Stimulated activated CD4-positive, alpha-beta T cell treated with anti-CD3 and anti-CD28 coated beads, Interleukin-4, amount 100 ng/mL, for 24 hours (primary cell): Measurements from ENCODE around the gene ATP5MC3.
A peak's percentile ranks its signal among the peaks of the same experiment; 100 is the strongest.

Experiments used
- DNase-seq: peaks from one replicate; pipeline ENCODE4 v3.0.0-alpha.2; 2020

ATP5MC3 gene

GRCh38 chr2:175167792-175168563 lies 13.5 kb downstream of the ATP5MC3 start, which contains the start of gene ATF2:
ATF2 (minus strand) TSS chr2:175168203; CDS start chr2:175136443, 31,760 bp downstream.
- peak; percentile 98 for DNase-seq

GRCh38 chr2:175167076-175167791 lies 14.3 kb downstream of the ATP5MC3 start:
- peak; percentile 33 for DNase-seq

GRCh38 chr2:175166216-175166824 lies 15.2 kb downstream of the ATP5MC3 start:
- no peak for DNase-seq

- no peak for DNase-seq
These were observed 17.3 kb downstream of the ATP5MC3 start for GRCh38 chr2:175164235-175164634.

GRCh38 chr2:175158894-175159293 lies 22.6 kb downstream of the ATP5MC3 start:
- DNase-seq = no peak

- no peak for DNase-seq
These were observed 25.0 kb downstream of the ATP5MC3 start for GRCh38 chr2:175156534-175156933.

GRCh38 chr2:175154661-175155082 lies 26.8 kb downstream of the ATP5MC3 start:
- no peak for DNase-seq

- DNase-seq = no peak
These were observed 29.3 kb downstream of the ATP5MC3 start for GRCh38 chr2:175152242-175152641.

- no peak for DNase-seq
These were observed 29.7 kb downstream of the ATP5MC3 start for GRCh38 chr2:175151791-175152190.

- no peak for DNase-seq
These were observed 34.3 kb downstream of the ATP5MC3 start for GRCh38 chr2:175147186-175147585.

- DNase-seq = no peak
These were observed 37.8 kb downstream of the ATP5MC3 start for GRCh38 chr2:175143678-175144077.

- no peak for DNase-seq
These were observed 38.3 kb downstream of the ATP5MC3 start for GRCh38 chr2:175143191-175143590.

- DNase-seq = no peak
These were observed 41.2 kb downstream of the ATP5MC3 start for GRCh38 chr2:175140332-175140731.

GRCh38 chr2:175137793-175138192 lies 43.7 kb downstream of the ATP5MC3 start:
- no peak for DNase-seq

- no peak for DNase-seq
These were observed 44.9 kb downstream of the ATP5MC3 start for GRCh38 chr2:175136334-175137215.

GRCh38 chr2:175135862-175136261 lies 45.6 kb downstream of the ATP5MC3 start:
- DNase-seq = no peak

GRCh38 chr2:175135177-175135576 lies 46.3 kb downstream of the ATP5MC3 start:
- DNase-seq = no peak

GRCh38 chr2:175131252-175131651 lies 50.3 kb downstream of the ATP5MC3 start:
- DNase-seq = no peak

- DNase-seq = no peak
These were observed 54.8 kb downstream of the ATP5MC3 start for GRCh38 chr2:175126661-175127060.
